Thyroid gland (tissue), 4 donors: ENCODE data around the gene SEMA7A.

Experiments
- POLR2A ChIP-seq, 2 donors: fragments of 450-650 bp; IDR thresholded peaks; one replicate each; pipeline ENCODE4 v1.6.1; 2017; ENCODE audit warnings: antibody characterized with exemption in 2 of 2, mild to moderate bottlenecking in 2 of 2, moderate library complexity in 1 of 2
- TF ChIP-seq, protein P1 (sequence below), 6 experiments: fragments of 200-600 bp in 3 of 6; fragments of 450-650 bp in 3 of 6; sonication (generic) in 3 of 6; IDR thresholded peaks; one replicate each; pipeline ENCODE4 v1.5.1; 2016 to 2019; ENCODE audit warnings: antibody characterized with exemption in 6 of 6, mild to moderate bottlenecking in 2 of 6, inconsistent platforms in 1 of 6, moderate library complexity in 1 of 6

GRCh38 chr15:74385733-74386132, 48.0 kb downstream of the SEMA7A start:
- TF ChIP-seq, protein P1, sequence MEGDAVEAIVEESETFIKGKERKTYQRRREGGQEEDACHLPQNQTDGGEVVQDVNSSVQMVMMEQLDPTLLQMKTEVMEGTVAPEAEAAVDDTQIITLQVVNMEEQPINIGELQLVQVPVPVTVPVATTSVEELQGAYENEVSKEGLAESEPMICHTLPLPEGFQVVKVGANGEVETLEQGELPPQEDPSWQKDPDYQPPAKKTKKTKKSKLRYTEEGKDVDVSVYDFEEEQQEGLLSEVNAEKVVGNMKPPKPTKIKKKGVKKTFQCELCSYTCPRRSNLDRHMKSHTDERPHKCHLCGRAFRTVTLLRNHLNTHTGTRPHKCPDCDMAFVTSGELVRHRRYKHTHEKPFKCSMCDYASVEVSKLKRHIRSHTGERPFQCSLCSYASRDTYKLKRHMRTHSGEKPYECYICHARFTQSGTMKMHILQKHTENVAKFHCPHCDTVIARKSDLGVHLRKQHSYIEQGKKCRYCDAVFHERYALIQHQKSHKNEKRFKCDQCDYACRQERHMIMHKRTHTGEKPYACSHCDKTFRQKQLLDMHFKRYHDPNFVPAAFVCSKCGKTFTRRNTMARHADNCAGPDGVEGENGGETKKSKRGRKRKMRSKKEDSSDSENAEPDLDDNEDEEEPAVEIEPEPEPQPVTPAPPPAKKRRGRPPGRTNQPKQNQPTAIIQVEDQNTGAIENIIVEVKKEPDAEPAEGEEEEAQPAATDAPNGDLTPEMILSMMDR (IDR thresholded peaks at IDR 0.05): no peak
- TF ChIP-seq POLR2A (IDR thresholded peaks at IDR 0.05): no peak
